HG03095 (cell line): ENCODE data around the gene CYB5R3.
"Not testable (repeated sequence)": the region's sequence is repeated elsewhere in the genome, so short reads cannot be mapped to it uniquely, and the experiment has no call there.

Experiments
- ATAC-seq: cut with Tn5 transposase; IDR thresholded peaks from one replicate; pipeline ENCODE4 v1.9.1; 2021; ENCODE audit warnings: moderate library complexity; ENCODE audit not compliant: unreplicated experiment

CYB5R3 gene

DNA sequence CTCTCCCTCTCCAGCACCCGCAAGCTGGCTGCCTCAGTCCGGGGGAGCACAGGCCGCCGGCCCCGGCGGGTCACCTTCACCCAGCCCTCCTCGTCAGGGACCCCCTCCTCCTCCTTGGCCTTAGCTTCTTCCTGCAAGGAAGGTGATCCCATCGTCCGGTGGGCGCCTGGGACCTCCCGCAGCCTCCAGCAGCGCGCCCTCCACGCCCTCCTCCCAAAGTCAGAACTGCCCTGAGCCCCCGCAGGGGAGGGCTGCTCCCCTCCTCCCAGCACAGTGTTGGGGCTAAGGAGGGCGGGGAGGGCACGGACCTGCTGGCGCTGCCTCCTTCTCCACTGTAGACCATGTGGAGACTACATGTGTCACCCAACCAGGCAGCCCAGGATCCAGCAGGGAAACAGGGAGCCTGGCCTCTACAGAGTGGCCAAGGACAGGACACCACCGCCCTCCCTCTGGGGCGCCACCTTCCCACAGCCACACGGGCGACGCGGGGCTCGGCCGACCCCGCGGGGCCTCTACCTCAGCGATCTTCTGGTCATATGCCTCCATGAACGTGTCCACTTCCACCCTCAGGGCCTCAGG is 73.1 kb downstream of the CYB5R3 start:
- not testable (repeated sequence) for ATAC-seq

DNA sequence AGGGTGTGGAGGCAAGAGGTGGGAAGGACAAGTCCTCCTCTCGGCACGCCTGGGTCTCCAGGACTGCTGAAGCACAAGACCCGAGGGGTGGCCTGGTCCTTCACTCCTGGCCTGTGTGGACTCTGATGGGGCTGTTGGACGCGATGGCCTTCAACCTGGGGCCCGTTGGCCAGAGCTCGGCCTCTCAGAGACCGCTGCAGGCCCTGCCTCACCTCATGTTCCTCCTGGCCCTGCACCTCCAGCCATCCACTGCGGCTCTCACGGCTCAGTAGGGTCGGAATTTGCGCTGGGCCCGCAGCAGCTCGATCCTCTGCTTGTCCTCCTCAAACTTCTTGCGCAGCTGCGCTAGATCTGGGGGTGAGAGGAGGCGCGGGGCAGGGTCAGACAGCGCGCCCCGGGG is 74.7 kb downstream of the CYB5R3 start:
- not testable (repeated sequence) for ATAC-seq

DNA sequence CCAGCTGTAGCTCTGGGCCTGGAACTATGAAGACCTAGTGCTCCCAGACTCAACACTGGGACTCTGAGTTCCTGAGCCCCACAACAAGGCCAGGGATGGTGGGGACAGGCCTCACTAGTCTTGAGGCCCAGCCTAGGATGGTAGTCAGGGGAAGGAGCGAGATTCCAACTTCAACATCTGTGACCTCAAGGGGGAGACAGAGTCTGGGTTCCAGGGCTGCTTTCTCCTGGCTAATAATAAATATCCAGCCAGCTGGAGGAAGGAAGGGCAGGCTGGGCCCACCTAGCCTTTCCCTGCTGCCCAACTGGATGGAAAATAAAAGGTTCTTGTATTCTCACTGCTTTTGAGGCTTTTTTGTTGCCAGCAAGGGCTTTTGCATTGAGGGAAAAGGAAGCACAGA is 75.1 kb downstream of the CYB5R3 start:
- ATAC-seq, result not testable (repeated sequence)

DNA sequence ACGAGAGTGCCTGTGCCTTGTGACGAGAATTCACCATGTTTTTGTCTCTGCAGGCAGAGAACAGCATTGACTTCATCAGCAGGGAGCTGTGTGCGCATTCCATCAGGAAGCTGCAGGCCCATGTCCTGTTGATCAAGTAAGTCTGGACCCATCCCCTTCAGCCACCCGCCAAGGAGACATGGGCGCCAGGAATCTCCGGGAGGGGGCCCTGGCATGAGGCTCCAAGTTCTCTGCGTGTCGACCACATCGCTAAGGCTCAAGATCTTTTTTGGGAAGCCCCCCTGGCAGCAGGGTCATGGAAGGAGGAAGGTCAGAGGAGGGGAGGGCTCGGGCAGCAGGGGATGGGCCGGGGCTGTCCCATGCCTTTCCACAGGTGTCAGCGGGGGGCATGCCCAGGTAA is 78.1 kb downstream of the CYB5R3 start:
- ATAC-seq, result not testable (repeated sequence)

DNA sequence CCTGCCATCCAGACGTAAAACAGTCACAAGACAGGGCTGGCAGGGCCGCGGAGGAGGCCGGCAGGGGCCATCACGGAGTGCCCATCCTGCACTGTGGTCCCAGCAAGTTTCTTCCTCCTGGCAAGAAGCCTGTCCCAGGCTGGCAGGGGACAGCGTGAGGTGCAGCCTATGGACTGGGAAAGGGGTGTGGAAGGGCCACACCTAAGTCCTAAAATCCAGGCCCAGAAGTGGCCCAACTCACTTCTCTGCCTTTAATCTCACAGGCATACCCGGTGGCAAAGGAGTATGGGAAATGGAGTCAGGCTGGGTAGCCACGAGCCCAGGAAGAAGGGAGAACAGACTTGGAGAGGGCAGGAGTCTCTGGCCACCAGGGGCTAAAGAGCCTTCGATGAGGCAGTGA is 78.6 kb downstream of the CYB5R3 start:
- ATAC-seq, result not testable (repeated sequence)

DNA sequence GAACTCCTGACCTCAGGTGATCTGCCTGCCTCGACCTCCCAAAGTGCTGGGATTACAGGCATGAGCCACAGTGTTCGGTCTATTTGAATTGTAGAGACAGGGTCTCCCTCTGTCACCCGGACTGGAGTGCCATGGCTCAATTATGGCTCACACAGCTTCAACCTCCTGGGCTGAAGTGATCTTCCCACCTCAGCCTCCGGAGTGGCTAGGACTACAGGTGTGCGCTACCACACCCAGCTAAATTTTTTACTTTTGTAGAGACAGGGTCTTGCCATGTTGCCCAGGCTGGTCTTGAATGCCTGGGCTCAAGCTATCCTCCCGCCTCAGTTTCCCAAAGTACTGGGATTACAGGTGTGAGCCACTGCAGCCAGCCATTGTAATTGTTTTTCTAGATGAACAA is 81.2 kb downstream of the CYB5R3 start:
- not testable (repeated sequence) for ATAC-seq
